Panc1 (cell line): ENCODE measurements around the gene ANKRD55.

Source experiments
- TCF7L2 ChIP-seq: IDR thresholded peaks from 2 replicates; pipeline ENCODE4 v1.6.1; 2011; ENCODE audit warnings: mild to moderate bottlenecking, low read depth, low read length, inconsistent platforms
- TF ChIP-seq, protein P1 (sequence below): fragments of 450-650 bp; IDR thresholded peaks from 2 replicates; pipeline ENCODE4 v1.5.1; 2017; ENCODE audit warnings: mild to moderate bottlenecking
- TF ChIP-seq, protein P2 (sequence below), 2 experiments: IDR thresholded peaks; 2 replicates each; pipeline ENCODE4 v1.6.1; 2011 to 2012; ENCODE audit warnings: low read depth in 2 of 2, control low read depth in 1 of 2, low read length in 1 of 2, mild to moderate bottlenecking in 1 of 2, moderate library complexity in 1 of 2; ENCODE audit not compliant: insufficient read depth in 1 of 2

DNA sequence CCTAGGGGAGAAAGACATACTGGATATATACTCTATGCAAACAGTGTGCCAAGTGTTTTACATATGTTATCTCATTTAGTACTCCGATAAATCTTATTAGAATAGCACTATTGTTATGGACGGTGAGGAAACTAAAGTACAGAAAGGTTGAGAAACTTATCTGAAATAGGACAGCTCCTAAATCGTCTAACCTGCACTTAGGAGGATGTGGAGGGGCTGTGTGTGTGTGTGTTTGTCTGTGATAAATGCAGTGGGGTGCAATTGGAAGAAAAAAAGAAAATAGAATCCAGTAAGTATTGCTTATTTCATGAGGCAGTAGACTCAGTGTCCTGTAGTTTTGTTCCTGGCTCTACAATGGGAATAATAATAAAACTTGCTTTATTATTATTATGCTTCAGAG is 131.9 kb downstream of the ANKRD55 start:
- TF ChIP-seq, protein P1, sequence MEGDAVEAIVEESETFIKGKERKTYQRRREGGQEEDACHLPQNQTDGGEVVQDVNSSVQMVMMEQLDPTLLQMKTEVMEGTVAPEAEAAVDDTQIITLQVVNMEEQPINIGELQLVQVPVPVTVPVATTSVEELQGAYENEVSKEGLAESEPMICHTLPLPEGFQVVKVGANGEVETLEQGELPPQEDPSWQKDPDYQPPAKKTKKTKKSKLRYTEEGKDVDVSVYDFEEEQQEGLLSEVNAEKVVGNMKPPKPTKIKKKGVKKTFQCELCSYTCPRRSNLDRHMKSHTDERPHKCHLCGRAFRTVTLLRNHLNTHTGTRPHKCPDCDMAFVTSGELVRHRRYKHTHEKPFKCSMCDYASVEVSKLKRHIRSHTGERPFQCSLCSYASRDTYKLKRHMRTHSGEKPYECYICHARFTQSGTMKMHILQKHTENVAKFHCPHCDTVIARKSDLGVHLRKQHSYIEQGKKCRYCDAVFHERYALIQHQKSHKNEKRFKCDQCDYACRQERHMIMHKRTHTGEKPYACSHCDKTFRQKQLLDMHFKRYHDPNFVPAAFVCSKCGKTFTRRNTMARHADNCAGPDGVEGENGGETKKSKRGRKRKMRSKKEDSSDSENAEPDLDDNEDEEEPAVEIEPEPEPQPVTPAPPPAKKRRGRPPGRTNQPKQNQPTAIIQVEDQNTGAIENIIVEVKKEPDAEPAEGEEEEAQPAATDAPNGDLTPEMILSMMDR, result no peak
- TF ChIP-seq, protein P2, sequence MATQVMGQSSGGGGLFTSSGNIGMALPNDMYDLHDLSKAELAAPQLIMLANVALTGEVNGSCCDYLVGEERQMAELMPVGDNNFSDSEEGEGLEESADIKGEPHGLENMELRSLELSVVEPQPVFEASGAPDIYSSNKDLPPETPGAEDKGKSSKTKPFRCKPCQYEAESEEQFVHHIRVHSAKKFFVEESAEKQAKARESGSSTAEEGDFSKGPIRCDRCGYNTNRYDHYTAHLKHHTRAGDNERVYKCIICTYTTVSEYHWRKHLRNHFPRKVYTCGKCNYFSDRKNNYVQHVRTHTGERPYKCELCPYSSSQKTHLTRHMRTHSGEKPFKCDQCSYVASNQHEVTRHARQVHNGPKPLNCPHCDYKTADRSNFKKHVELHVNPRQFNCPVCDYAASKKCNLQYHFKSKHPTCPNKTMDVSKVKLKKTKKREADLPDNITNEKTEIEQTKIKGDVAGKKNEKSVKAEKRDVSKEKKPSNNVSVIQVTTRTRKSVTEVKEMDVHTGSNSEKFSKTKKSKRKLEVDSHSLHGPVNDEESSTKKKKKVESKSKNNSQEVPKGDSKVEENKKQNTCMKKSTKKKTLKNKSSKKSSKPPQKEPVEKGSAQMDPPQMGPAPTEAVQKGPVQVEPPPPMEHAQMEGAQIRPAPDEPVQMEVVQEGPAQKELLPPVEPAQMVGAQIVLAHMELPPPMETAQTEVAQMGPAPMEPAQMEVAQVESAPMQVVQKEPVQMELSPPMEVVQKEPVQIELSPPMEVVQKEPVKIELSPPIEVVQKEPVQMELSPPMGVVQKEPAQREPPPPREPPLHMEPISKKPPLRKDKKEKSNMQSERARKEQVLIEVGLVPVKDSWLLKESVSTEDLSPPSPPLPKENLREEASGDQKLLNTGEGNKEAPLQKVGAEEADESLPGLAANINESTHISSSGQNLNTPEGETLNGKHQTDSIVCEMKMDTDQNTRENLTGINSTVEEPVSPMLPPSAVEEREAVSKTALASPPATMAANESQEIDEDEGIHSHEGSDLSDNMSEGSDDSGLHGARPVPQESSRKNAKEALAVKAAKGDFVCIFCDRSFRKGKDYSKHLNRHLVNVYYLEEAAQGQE (IDR thresholded peaks at IDR 0.05; ENCODE audit: insufficient read depth in 1 of 2, low read depth in 2 of 2, low read length in 1 of 2), result no peak
- no peak for TF ChIP-seq TCF7L2
